Ishikawa (cell line): ENCODE data around the gene CXCL13.

Source experiments
- EGR1 ChIP-seq: IDR thresholded peaks from 2 replicates; pipeline ENCODE4 v1.6.1; 2012
- EP300 ChIP-seq: IDR thresholded peaks from 2 replicates; pipeline ENCODE4 v1.6.1; 2012; ENCODE audit warnings: borderline replicate concordance
- FOXM1 ChIP-seq: IDR thresholded peaks from 2 replicates; pipeline ENCODE4 v1.6.1; 2012; ENCODE audit warnings: low read depth, borderline replicate concordance
- NFIC ChIP-seq: IDR thresholded peaks from 2 replicates; pipeline ENCODE4 v1.6.1; 2012
- RAD21 ChIP-seq: IDR thresholded peaks from 2 replicates; pipeline ENCODE4 v1.6.1; 2012; ENCODE audit warnings: low read depth
- TAF1 ChIP-seq: IDR thresholded peaks from 2 replicates; pipeline ENCODE4 v1.6.1; 2012; ENCODE audit warnings: low read depth, mild to moderate bottlenecking
- TEAD4 ChIP-seq: IDR thresholded peaks from 2 replicates; pipeline ENCODE4 v1.6.1; 2012
- USF1 ChIP-seq: IDR thresholded peaks from 2 replicates; pipeline ENCODE4 v1.6.1; 2012
- YY1 ChIP-seq: IDR thresholded peaks from 2 replicates; pipeline ENCODE4 v1.6.1; 2012; ENCODE audit warnings: low read depth
- TF ChIP-seq, protein P1 (sequence below): IDR thresholded peaks from 2 replicates; pipeline ENCODE4 v1.6.1; 2012

DNA sequence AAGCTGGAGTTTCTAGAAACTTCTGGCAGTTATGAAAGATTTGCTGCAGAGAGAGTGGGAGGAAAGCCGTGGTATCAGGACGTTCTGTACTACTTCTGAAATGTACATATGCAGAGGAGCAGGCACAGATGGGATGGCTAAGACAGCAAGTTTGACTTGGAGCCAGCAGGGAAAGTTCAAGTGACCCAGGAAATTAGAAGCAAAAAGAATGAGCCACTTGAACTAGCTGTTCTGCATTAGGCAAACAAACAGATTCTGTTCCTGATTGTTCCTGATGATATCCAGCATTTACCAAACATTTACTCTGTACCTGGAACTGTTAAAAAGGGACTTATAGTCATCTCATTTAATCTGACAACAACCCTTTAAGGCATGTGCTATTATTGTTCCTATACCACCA is 41.4 kb upstream of the CXCL13 start:
- TF ChIP-seq RAD21 (no peak), FOXM1 (no peak), TAF1 (no peak), NFIC (no peak), EP300 (no peak), EGR1 (no peak), YY1 (no peak), USF1 (no peak), TEAD4 (no peak)
- TF ChIP-seq, protein P1, sequence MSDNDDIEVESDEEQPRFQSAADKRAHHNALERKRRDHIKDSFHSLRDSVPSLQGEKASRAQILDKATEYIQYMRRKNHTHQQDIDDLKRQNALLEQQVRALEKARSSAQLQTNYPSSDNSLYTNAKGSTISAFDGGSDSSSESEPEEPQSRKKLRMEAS = no peak
